PC-9 (cell line): ENCODE measurements around the gene OBSCN. TPM values are rescaled to one million over a fixed set of nuclear protein-coding genes. Genes with fewer than 3 reads are reported as not detected.

Experiments used
- BruUV-seq: library from RNA; stranded (reverse); fragments of 400-500 nt; replicated peaks from 2 replicates; lab custom pipeline; 2021; lab: Mats Ljungman, UMichigan
- CTCF ChIA-PET: fragments of 300-600 bp; sonication (Branson Sonifier 250); formaldehyde crosslinking; loops from one replicate; lab custom pipeline; 2022; ENCODE audit warnings: antibody characterized with exemption; lab: Charles Lee
- POLR2A ChIA-PET: fragments of 300-600 bp; sonication (Branson Sonifier 250); formaldehyde crosslinking; loops from one replicate; lab custom pipeline; 2022; ENCODE audit warnings: antibody characterized with exemption; ENCODE audit not compliant: unreplicated experiment; lab: Charles Lee
- DNase-seq, 2 experiments: peaks; one replicate each; pipeline versions ENCODE4 v3.0.0 to v3.0.0-alpha.2; 2015 to 2022; ENCODE audit warnings: mixed read lengths in 1 of 2
- H2AFZ ChIP-seq: fragments of 200-600 bp; sonication (generic); 2 replicates; pipeline ENCODE4 v1.8.1; 2017; ENCODE audit warnings: antibody characterized with exemption
- H3F3A ChIP-seq: fragments of 200-600 bp; sonication (generic); 2 replicates; pipeline ENCODE4 v1.8.1; 2017; ENCODE audit warnings: antibody characterized with exemption, mild to moderate bottlenecking, low read depth; ENCODE audit not compliant: insufficient read depth
- H3K27ac ChIP-seq: fragments of 200-600 bp; sonication (generic); 2 replicates; pipeline ENCODE4 v1.6.1; 2016; ENCODE audit warnings: mixed run types
- H3K27me3 ChIP-seq: fragments of 200-600 bp; sonication (generic); 2 replicates; pipeline ENCODE4 v1.6.1; 2016; ENCODE audit warnings: low read depth, mixed run types; ENCODE audit not compliant: insufficient read depth
- H3K36me3 ChIP-seq: fragments of 200-600 bp; sonication (generic); 2 replicates; pipeline ENCODE4 v1.6.1; 2016; ENCODE audit warnings: low read depth, mixed run types
- H3K4me1 ChIP-seq: fragments of 200-600 bp; sonication (generic); replicated peaks from 2 replicates; pipeline ENCODE4 v1.6.1; 2016; ENCODE audit warnings: mixed run types; ENCODE audit not compliant: insufficient read depth
- H3K4me2 ChIP-seq: fragments of 200-600 bp; sonication (generic); 2 replicates; pipeline ENCODE4 v1.6.1; 2017; ENCODE audit warnings: mixed run types
- H3K4me3 ChIP-seq: fragments of 200-600 bp; sonication (generic); 2 replicates; pipeline ENCODE4 v1.6.1; 2016; ENCODE audit warnings: mixed run types
- H3K79me2 ChIP-seq: fragments of 200-600 bp; sonication (generic); 2 replicates; pipeline ENCODE4 v1.6.1; 2017; ENCODE audit warnings: low read depth, mixed run types
- H3K9me2 ChIP-seq: fragments of 200-600 bp; sonication (generic); 2 replicates; pipeline ENCODE4 v1.8.1; 2017; ENCODE audit warnings: mild to moderate bottlenecking; ENCODE audit not compliant: insufficient read depth
- H3K9me3 ChIP-seq: fragments of 200-600 bp; sonication (generic); 2 replicates; pipeline ENCODE4 v1.8.1; 2016; ENCODE audit warnings: low read depth; ENCODE audit not compliant: insufficient read depth
- H4K20me1 ChIP-seq: fragments of 200-600 bp; sonication (generic); 2 replicates; pipeline ENCODE4 v1.8.1; 2017; ENCODE audit not compliant: insufficient read depth
- CTCF ChIP-seq: fragments of 200-600 bp; sonication (generic); conservative IDR thresholded peaks from 2 replicates; pipeline ENCODE4 v1.6.1; 2017; ENCODE audit warnings: mixed run types, antibody characterized with exemption, mild to moderate bottlenecking, moderate library complexity
- EZH2 ChIP-seq: fragments of 200-600 bp; sonication (generic); IDR thresholded peaks from 2 replicates; pipeline ENCODE4 v1.8.0; 2017; ENCODE audit warnings: antibody characterized with exemption, low read depth
- intact Hi-C: fragments of 100-400 bp; cut with micrococcal nuclease; formaldehyde crosslinking; loops from one replicate; pipeline ENCODE4 v1.10.0; 2022; ENCODE audit not compliant: unreplicated experiment
- total RNA-seq: library from RNA; stranded (reverse); gene quantifications from 2 replicates; pipeline ENCODE4 v1.2.3, GENCODE V29; 2021

OBSCN gene
- total RNA-seq, 1 experiment from 2014 or later: 62.9 TPM

- POLR2A ChIA-PET: no interaction called here
- no TSS peak for BruUV-seq
- Histone ChIP-seq H2AFZ (no peak overlapping the region), H3K4me2 (no peak overlapping the region), H4K20me1 (no peaks in the 10 kb centered on the region), H3F3A (no peaks in the 10 kb centered on the region), H3K9me2 (no peaks in the 10 kb centered on the region), H3K27me3 (no peaks in the 10 kb centered on the region), H3K4me1 (no peaks in the 10 kb centered on the region), H3K9me3 (peaks cover 3% of the 10 kb centered on the region), H3K4me3 (no peak overlapping the region), H3K36me3 (no peaks in the 10 kb centered on the region), H3K79me2 (no peaks in the 10 kb centered on the region), H3K27ac (no peak overlapping the region)
- TF ChIP-seq CTCF: no peak
- TF ChIP-seq EZH2: no peak
- CTCF ChIA-PET: no interaction called here
- intact Hi-C loops: no loop called here
- no peak for DNase-seq
These were observed 111.7 kb downstream of the OBSCN start for GRCh38 chr1:228319352-228320088.

DNA sequence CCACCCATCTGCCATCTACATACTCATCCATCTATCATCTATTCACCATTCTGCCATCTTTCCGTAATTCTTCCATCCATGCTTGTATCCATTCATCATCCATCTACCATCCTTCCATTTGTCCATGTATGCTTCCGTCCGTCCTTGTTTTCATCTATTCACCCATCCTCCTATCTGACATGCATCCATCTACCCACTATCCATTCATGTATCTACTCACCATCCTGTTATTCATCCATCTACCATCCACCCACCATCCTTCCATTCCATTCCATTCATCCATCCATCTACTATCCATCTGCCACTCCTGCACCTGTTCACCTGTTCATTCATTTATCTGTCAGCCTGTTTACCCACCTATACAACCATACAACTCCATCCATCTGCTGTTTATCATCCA is 112.5 kb downstream of the OBSCN start:
- Histone ChIP-seq H3K9me3 (peaks cover 4% of the 10 kb centered on the region), H3K79me2 (no peaks in the 10 kb centered on the region), H3K4me3 (no peak overlapping the region), H3K27me3 (no peaks in the 10 kb centered on the region), H4K20me1 (no peaks in the 10 kb centered on the region), H3K4me2 (no peak overlapping the region), H3K36me3 (no peaks in the 10 kb centered on the region), H2AFZ (no peak overlapping the region), H3F3A (no peaks in the 10 kb centered on the region), H3K9me2 (no peaks in the 10 kb centered on the region), H3K4me1 (no peaks in the 10 kb centered on the region), H3K27ac (no peak overlapping the region)
- intact Hi-C loops: no loop called here
- TF ChIP-seq EZH2: no peak
- TF ChIP-seq CTCF: no peak
- no peak for DNase-seq
- ChIA-PET CTCF (no interaction called here), POLR2A (no interaction called here)
- no TSS peak for BruUV-seq

DNA sequence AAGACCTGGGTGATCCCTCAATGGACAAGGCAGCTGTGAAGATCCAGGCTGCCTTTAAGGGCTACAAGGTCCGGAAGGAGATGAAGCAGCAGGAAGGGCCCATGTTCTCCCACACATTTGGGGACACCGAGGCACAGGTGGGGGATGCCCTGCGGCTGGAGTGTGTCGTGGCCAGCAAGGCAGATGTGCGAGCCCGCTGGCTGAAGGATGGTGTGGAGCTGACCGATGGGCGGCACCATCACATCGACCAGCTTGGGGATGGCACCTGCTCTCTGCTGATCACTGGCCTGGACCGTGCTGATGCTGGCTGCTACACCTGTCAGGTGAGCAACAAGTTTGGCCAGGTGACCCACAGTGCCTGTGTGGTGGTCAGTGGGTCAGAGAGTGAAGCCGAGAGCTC is 113.6 kb downstream of the OBSCN start:
- no peaks in the 10 kb centered on the region for H3K27me3 ChIP-seq
- H3K36me3 ChIP-seq: no peaks in the 10 kb centered on the region
- BruUV-seq: no TSS peak
- no peak overlapping the region for H3K4me3 ChIP-seq
- TF ChIP-seq CTCF (no peak), EZH2 (no peak)
- H3K9me2 ChIP-seq: no peaks in the 10 kb centered on the region
- no peaks in the 10 kb centered on the region for H3K79me2 ChIP-seq
- H4K20me1 ChIP-seq: no peaks in the 10 kb centered on the region
- POLR2A ChIA-PET: no interaction called here
- no peaks in the 10 kb centered on the region for H3F3A ChIP-seq
- peaks cover 4% of the 10 kb centered on the region for H3K9me3 ChIP-seq
- no peak overlapping the region for H2AFZ ChIP-seq
- no peaks in the 10 kb centered on the region for H3K4me1 ChIP-seq
- CTCF ChIA-PET: no interaction called here
- intact Hi-C loops: no loop called here
- no peak overlapping the region for H3K4me2 ChIP-seq
- no peak for DNase-seq
- H3K27ac ChIP-seq: no peak overlapping the region
